ENCODE data around the gene DENND1B. TPM values are rescaled to one million over a fixed set of nuclear protein-coding genes. Genes with fewer than 3 reads are reported as not detected.
"Not testable (repeated sequence)": the region's sequence is repeated elsewhere in the genome, so short reads cannot be mapped to it uniquely, and the experiment has no call there.

The DENND1B gene
- polyA plus RNA-seq, 1 donor, result 10.9 TPM

- H3K36me3 ChIP-seq (ENCODE audit: control insufficient read depth, insufficient read depth, low read length), result no peaks in the 10 kb centered on the region
Observed at GRCh38 chr1:197725044-197725443, 50.2 kb downstream of the DENND1B start.

GRCh38 chr1:197715806-197716205 is 59.5 kb downstream of the DENND1B start:
- Histone ChIP-seq H3K27me3 (ENCODE audit: control insufficient read depth, insufficient read depth, low read length) (no peaks in the 10 kb centered on the region), H3K4me3 (ENCODE audit: low read length) (no peak overlapping the region), H3K27ac (ENCODE audit: low read length) (no peak overlapping the region), H3K9me3 (ENCODE audit: control insufficient read depth, low read depth, low read length) (no peaks in the 10 kb centered on the region), H3K4me1 (ENCODE audit: control insufficient read depth, insufficient read depth, low read length) (no peaks in the 10 kb centered on the region), H3K36me3 (ENCODE audit: control insufficient read depth, insufficient read depth, low read length) (no peaks in the 10 kb centered on the region)
- DNase-seq, result no peak
- WGBS (ENCODE audit: insufficient coverage, low lambda C conversion rate), result 83% methylated on average over 1 of the region's 1 CpG

More at GRCh38 chr1:197725044-197725443, 50.2 kb downstream of the DENND1B start:
- peak in 1 of 2 donors; percentile 11 for DNase-seq
- Histone ChIP-seq H3K4me3 (ENCODE audit: low read length) (no peak overlapping the region), H3K9me3 (ENCODE audit: control insufficient read depth, low read depth, low read length) (peaks cover 11% of the 10 kb centered on the region), H3K27ac (ENCODE audit: low read length) (no peak overlapping the region), H3K27me3 (ENCODE audit: control insufficient read depth, insufficient read depth, low read length) (no peaks in the 10 kb centered on the region), H3K4me1 (ENCODE audit: control insufficient read depth, insufficient read depth, low read length) (no peaks in the 10 kb centered on the region)
- WGBS (ENCODE audit: insufficient coverage, low lambda C conversion rate), result 100% methylated on average over 1 of the region's 1 CpG

GRCh38 chr1:197706601-197707000 is 68.7 kb downstream of the DENND1B start:
- no peak overlapping the region for H3K27ac ChIP-seq (ENCODE audit: low read length)
- no peaks in the 10 kb centered on the region for H3K9me3 ChIP-seq (ENCODE audit: control insufficient read depth, low read depth, low read length)
- H3K4me1 ChIP-seq (ENCODE audit: control insufficient read depth, insufficient read depth, low read length), result no peaks in the 10 kb centered on the region
- DNase-seq, result no peak
- no peaks in the 10 kb centered on the region for H3K27me3 ChIP-seq (ENCODE audit: control insufficient read depth, insufficient read depth, low read length)
- no peak overlapping the region for H3K4me3 ChIP-seq (ENCODE audit: low read length)
- no peaks in the 10 kb centered on the region for H3K36me3 ChIP-seq (ENCODE audit: control insufficient read depth, insufficient read depth, low read length)
- no CpG with 5 or more reads among the region's 1 CpG for WGBS (ENCODE audit: insufficient coverage, low lambda C conversion rate)

- H3K9me3 ChIP-seq (ENCODE audit: control insufficient read depth, low read depth, low read length), result no peaks in the 10 kb centered on the region
- WGBS (ENCODE audit: insufficient coverage, low lambda C conversion rate), result 93% methylated on average over 3 of the region's 3 CpGs
- H3K4me1 ChIP-seq (ENCODE audit: control insufficient read depth, insufficient read depth, low read length), result no peaks in the 10 kb centered on the region
- no peaks in the 10 kb centered on the region for H3K36me3 ChIP-seq (ENCODE audit: control insufficient read depth, insufficient read depth, low read length)
- no peaks in the 10 kb centered on the region for H3K27me3 ChIP-seq (ENCODE audit: control insufficient read depth, insufficient read depth, low read length)
- DNase-seq, result no peak
- no peak overlapping the region for H3K4me3 ChIP-seq (ENCODE audit: low read length)
- H3K27ac ChIP-seq (ENCODE audit: low read length), result no peak overlapping the region
Observed at GRCh38 chr1:197705941-197706340, 69.3 kb downstream of the DENND1B start.

GRCh38 chr1:197700688-197701087 is 74.6 kb downstream of the DENND1B start:
- not testable (repeated sequence) for DNase-seq; H3K27me3 ChIP-seq (ENCODE audit: control insufficient read depth, insufficient read depth, low read length); H3K4me1 ChIP-seq (ENCODE audit: control insufficient read depth, insufficient read depth, low read length); H3K9me3 ChIP-seq (ENCODE audit: control insufficient read depth, low read depth, low read length); H3K4me3 ChIP-seq (ENCODE audit: low read length); H3K27ac ChIP-seq (ENCODE audit: low read length); H3K36me3 ChIP-seq (ENCODE audit: control insufficient read depth, insufficient read depth, low read length)
- 94% methylated on average over 3 of the region's 4 CpGs for WGBS (ENCODE audit: insufficient coverage, low lambda C conversion rate)

- Histone ChIP-seq H3K9me3 (ENCODE audit: control insufficient read depth, low read depth, low read length) (no peaks in the 10 kb centered on the region), H3K27ac (ENCODE audit: low read length) (no peak overlapping the region), H3K27me3 (ENCODE audit: control insufficient read depth, insufficient read depth, low read length) (no peaks in the 10 kb centered on the region), H3K36me3 (ENCODE audit: control insufficient read depth, insufficient read depth, low read length) (no peaks in the 10 kb centered on the region), H3K4me3 (ENCODE audit: low read length) (no peak overlapping the region), H3K4me1 (ENCODE audit: control insufficient read depth, insufficient read depth, low read length) (peaks cover 2% of the 10 kb centered on the region)
- no peak for DNase-seq
- WGBS (ENCODE audit: insufficient coverage, low lambda C conversion rate), result 92% methylated on average over 2 of the region's 2 CpGs
Observed at GRCh38 chr1:197696372-197696771, 78.9 kb downstream of the DENND1B start.

- Histone ChIP-seq H3K4me1 (ENCODE audit: control insufficient read depth, insufficient read depth, low read length) (peaks cover 2% of the 10 kb centered on the region), H3K36me3 (ENCODE audit: control insufficient read depth, insufficient read depth, low read length) (no peaks in the 10 kb centered on the region), H3K27ac (ENCODE audit: low read length) (no peak overlapping the region), H3K9me3 (ENCODE audit: control insufficient read depth, low read depth, low read length) (no peaks in the 10 kb centered on the region), H3K27me3 (ENCODE audit: control insufficient read depth, insufficient read depth, low read length) (no peaks in the 10 kb centered on the region), H3K4me3 (ENCODE audit: low read length) (no peak overlapping the region)
- no peak for DNase-seq
Observed at GRCh38 chr1:197695961-197696360, 79.3 kb downstream of the DENND1B start.

- H3K4me3 ChIP-seq (ENCODE audit: low read length), result no peak overlapping the region
- peaks cover 2% of the 10 kb centered on the region for H3K4me1 ChIP-seq (ENCODE audit: control insufficient read depth, insufficient read depth, low read length)
- H3K27me3 ChIP-seq (ENCODE audit: control insufficient read depth, insufficient read depth, low read length), result no peaks in the 10 kb centered on the region
- peaks cover 3% of the 10 kb centered on the region for H3K9me3 ChIP-seq (ENCODE audit: control insufficient read depth, low read depth, low read length)
- no peak for DNase-seq
- no peak overlapping the region for H3K27ac ChIP-seq (ENCODE audit: low read length)
- H3K36me3 ChIP-seq (ENCODE audit: control insufficient read depth, insufficient read depth, low read length), result no peaks in the 10 kb centered on the region
Observed at GRCh38 chr1:197692965-197693364, 82.3 kb downstream of the DENND1B start.

GRCh38 chr1:197691816-197692215 is 83.5 kb downstream of the DENND1B start:
- no CpG with 5 or more reads among the region's 1 CpG for WGBS (ENCODE audit: insufficient coverage, low lambda C conversion rate)
- H3K36me3 ChIP-seq (ENCODE audit: control insufficient read depth, insufficient read depth, low read length), result no peaks in the 10 kb centered on the region
- peaks cover 2% of the 10 kb centered on the region for H3K4me1 ChIP-seq (ENCODE audit: control insufficient read depth, insufficient read depth, low read length)
- no peaks in the 10 kb centered on the region for H3K27me3 ChIP-seq (ENCODE audit: control insufficient read depth, insufficient read depth, low read length)
- H3K9me3 ChIP-seq (ENCODE audit: control insufficient read depth, low read depth, low read length), result peaks cover 3% of the 10 kb centered on the region
- no peak overlapping the region for H3K4me3 ChIP-seq (ENCODE audit: low read length)
- H3K27ac ChIP-seq (ENCODE audit: low read length), result no peak overlapping the region
- no peak for DNase-seq

GRCh38 chr1:197690074-197690473 is 85.2 kb downstream of the DENND1B start:
- H3K4me1 ChIP-seq (ENCODE audit: control insufficient read depth, insufficient read depth, low read length), result peaks cover 2% of the 10 kb centered on the region
- no peaks in the 10 kb centered on the region for H3K27me3 ChIP-seq (ENCODE audit: control insufficient read depth, insufficient read depth, low read length)
- no peak for DNase-seq
- no peak overlapping the region for H3K27ac ChIP-seq (ENCODE audit: low read length)
- peaks cover 3% of the 10 kb centered on the region for H3K9me3 ChIP-seq (ENCODE audit: control insufficient read depth, low read depth, low read length)
- H3K4me3 ChIP-seq (ENCODE audit: low read length), result no peak overlapping the region
- no peaks in the 10 kb centered on the region for H3K36me3 ChIP-seq (ENCODE audit: control insufficient read depth, insufficient read depth, low read length)
- WGBS (ENCODE audit: insufficient coverage, low lambda C conversion rate), result no CpG with 5 or more reads among the region's 3 CpGs

- no peak for DNase-seq
- Histone ChIP-seq H3K4me1 (ENCODE audit: control insufficient read depth, insufficient read depth, low read length) (peaks cover 2% of the 10 kb centered on the region), H3K4me3 (ENCODE audit: low read length) (no peak overlapping the region), H3K27me3 (ENCODE audit: control insufficient read depth, insufficient read depth, low read length) (no peaks in the 10 kb centered on the region), H3K36me3 (ENCODE audit: control insufficient read depth, insufficient read depth, low read length) (no peaks in the 10 kb centered on the region), H3K27ac (ENCODE audit: low read length) (no peak overlapping the region), H3K9me3 (ENCODE audit: control insufficient read depth, low read depth, low read length) (peaks cover 3% of the 10 kb centered on the region)
- WGBS (ENCODE audit: insufficient coverage, low lambda C conversion rate), result no CpG with 5 or more reads among the region's 1 CpG
Observed at GRCh38 chr1:197688233-197688632, 87.0 kb downstream of the DENND1B start.

All from large intestine (tissue), 3 donors.